ENCODE measurements around the gene CHMP6. TPM values are rescaled to one million over a fixed set of nuclear protein-coding genes. Genes with fewer than 3 reads are reported as not detected.

The CHMP6 gene
- total and polyA plus RNA-seq, 9 of the 15 experiments (the other 6 are each of a cell fraction or from before 2014, with no cell fraction given), result 0.25 to 30.4 (median 13.4) TPM

DNA sequence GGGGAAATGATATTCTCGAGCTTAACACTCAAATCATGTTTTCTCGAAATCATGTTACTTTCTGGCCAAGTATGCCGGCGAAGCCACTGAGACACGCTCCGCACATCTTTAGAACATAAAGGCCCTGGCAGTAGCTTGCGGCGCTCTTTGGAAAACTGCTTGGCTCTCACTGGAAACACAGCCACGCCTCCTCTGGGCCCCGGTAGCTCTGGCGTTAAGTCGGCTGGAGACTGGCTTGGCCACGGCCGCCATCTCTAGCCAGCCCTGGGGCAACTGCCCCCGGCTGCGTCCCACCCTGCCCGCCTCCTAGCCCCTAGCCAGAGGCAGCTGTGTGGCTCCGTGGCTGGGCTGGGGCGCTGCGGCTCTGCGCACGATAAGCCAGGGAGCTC lies 34.1 kb downstream of the CHMP6 start:
- H3K4me1 ChIP-seq (replicated peaks in 1 of 2; ENCODE audit: control insufficient read depth in 2 of 2, insufficient read depth in 2 of 2, low read length in 2 of 2), result peaks cover 23 to 61% of the 10 kb centered on the region in 2 experiments
- intact Hi-C loops (cut with micrococcal nuclease), result no loop called here
- H3K9ac ChIP-seq (ENCODE audit: insufficient read depth in 1 of 2, low read depth in 2 of 2, low read length in 2 of 2), result peak overlapping the region in 1 of 2 experiments; percentile 48; a peak in 1 of 4 replicates
- H3K36me3 ChIP-seq (ENCODE audit: control insufficient read depth, insufficient read depth, low read length), result no peaks in the 10 kb centered on the region
- H3K27ac ChIP-seq (ENCODE audit: extremely low read depth, low read depth, low read length), result no peak overlapping the region
- no peak for FAIRE-seq
- H3K4me3 ChIP-seq, result no peak overlapping the region
- H2AFZ ChIP-seq (ENCODE audit: low read depth, low read length), result no peak overlapping the region
- in situ Hi-C loops (cut with MboI), result no loop called here
- no peaks in the 10 kb centered on the region for H3K9me3 ChIP-seq (replicated peaks; ENCODE audit: control insufficient read depth, insufficient read depth, low read depth, low read length)
- H3K4me2 ChIP-seq (ENCODE audit: insufficient read depth, low read length), result no peak overlapping the region
- no TSS peak for BruUV-seq (replicated peaks)
- no peaks in the 10 kb centered on the region for H3K9me1 ChIP-seq (ENCODE audit: control insufficient read depth, insufficient read depth, low read length)
- no peak for TF ChIP-seq ZNF316 (IDR thresholded peaks at IDR 0.05)
- TF ChIP-seq, protein P1, sequence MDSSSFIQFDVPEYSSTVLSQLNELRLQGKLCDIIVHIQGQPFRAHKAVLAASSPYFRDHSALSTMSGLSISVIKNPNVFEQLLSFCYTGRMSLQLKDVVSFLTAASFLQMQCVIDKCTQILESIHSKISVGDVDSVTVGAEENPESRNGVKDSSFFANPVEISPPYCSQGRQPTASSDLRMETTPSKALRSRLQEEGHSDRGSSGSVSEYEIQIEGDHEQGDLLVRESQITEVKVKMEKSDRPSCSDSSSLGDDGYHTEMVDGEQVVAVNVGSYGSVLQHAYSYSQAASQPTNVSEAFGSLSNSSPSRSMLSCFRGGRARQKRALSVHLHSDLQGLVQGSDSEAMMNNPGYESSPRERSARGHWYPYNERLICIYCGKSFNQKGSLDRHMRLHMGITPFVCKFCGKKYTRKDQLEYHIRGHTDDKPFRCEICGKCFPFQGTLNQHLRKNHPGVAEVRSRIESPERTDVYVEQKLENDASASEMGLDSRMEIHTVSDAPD (CRISPR knock-in tag; IDR thresholded peaks at IDR 0.05), result no peak
- TF ChIP-seq ZEB2 (IDR thresholded peaks at IDR 0.05), result no peak
- no peak for TF ChIP-seq ZNF766 (CRISPR knock-in tag; conservative IDR thresholded peaks at IDR 0.05)
- TF ChIP-seq, protein P2, sequence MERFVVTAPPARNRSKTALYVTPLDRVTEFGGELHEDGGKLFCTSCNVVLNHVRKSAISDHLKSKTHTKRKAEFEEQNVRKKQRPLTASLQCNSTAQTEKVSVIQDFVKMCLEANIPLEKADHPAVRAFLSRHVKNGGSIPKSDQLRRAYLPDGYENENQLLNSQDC (CRISPR knock-in tag; IDR thresholded peaks at IDR 0.05), result no peak
- no peak for TF ChIP-seq ILF3 (IDR thresholded peaks at IDR 0.05; ENCODE audit: borderline replicate concordance)
- no peak for TF ChIP-seq RBM14 (IDR thresholded peaks at IDR 0.05; ENCODE audit: borderline replicate concordance, insufficient read depth, low read depth, low read length)
- TF ChIP-seq SRF (CRISPR knock-in tag; IDR thresholded peaks at IDR 0.05), result no peak
- TF ChIP-seq, protein P3, sequence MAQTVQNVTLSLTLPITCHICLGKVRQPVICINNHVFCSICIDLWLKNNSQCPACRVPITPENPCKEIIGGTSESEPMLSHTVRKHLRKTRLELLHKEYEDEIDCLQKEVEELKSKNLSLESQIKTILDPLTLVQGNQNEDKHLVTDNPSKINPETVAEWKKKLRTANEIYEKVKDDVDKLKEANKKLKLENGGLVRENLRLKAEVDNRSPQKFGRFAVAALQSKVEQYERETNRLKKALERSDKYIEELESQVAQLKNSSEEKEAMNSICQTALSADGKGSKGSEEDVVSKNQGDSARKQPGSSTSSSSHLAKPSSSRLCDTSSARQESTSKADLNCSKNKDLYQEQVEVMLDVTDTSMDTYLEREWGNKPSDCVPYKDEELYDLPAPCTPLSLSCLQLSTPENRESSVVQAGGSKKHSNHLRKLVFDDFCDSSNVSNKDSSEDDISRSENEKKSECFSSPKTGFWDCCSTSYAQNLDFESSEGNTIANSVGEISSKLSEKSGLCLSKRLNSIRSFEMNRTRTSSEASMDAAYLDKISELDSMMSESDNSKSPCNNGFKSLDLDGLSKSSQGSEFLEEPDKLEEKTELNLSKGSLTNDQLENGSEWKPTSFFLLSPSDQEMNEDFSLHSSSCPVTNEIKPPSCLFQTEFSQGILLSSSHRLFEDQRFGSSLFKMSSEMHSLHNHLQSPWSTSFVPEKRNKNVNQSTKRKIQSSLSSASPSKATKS (CRISPR knock-in tag; IDR thresholded peaks at IDR 0.05), result no peak
- 0 out of 5 replicates have a peak, but pooled peaks cover 0 to 4% of the 10 kb centered on the region in 2 experiments for H3K27me3 ChIP-seq (ENCODE audit: control insufficient read depth in 2 of 2, insufficient read depth in 2 of 2, low read length in 2 of 2)
- peaks cover 3% of the 10 kb centered on the region; the same call in 1 of the 3 replicates for H3K79me2 ChIP-seq (ENCODE audit: control insufficient read depth, insufficient read depth, low read length)
- DNase-seq (ENCODE audit: extremely low read depth in 1 of 4, low spot score in 3 of 4), result no peak
- CTCF ChIA-PET (ENCODE audit: low intra/inter-chr PET ratio), result no interaction called here
- WGBS (ENCODE audit: insufficient coverage, low coverage, missing lambda C conversion rate), result 58% methylated on average over 18 of the region's 22 CpGs
- H4K20me1 ChIP-seq (replicated peaks; ENCODE audit: control insufficient read depth, insufficient read depth, low read length), result no peaks in the 10 kb centered on the region
- ATAC-seq, result no peak
- POLR2A ChIA-PET, result interaction anchor here (0.6 to 1.1 kb wide), 2 partner anchors 21 to 70 kb away, joined by 3 read pairs; no protein-coding TSS in a partner anchor
